ENCODE results near the gene LIN37. TPM values are rescaled to one million over a fixed set of nuclear protein-coding genes. Genes with fewer than 3 reads are reported as not detected.

The LIN37 gene
- total RNA-seq, 2 donors from 2014 or later: 8.9 to 13.6 TPM

- H3K4me3 ChIP-seq: no peak overlapping the region
- no peaks in the 10 kb centered on the region for H3K27me3 ChIP-seq
- no peak overlapping the region for H3K27ac ChIP-seq
- no peak for DNase-seq (ENCODE audit: low spot score)
- no peaks in the 10 kb centered on the region for H3K9me3 ChIP-seq
- H3K4me1 ChIP-seq: no peaks in the 10 kb centered on the region
- peaks cover 89% of the 10 kb centered on the region for H3K36me3 ChIP-seq
- no peak for TF ChIP-seq CTCF (IDR thresholded peaks at IDR 0.05)
These were observed 19.4 kb upstream of the LIN37 start for GRCh38 chr19:35729021-35729420.

GRCh38 chr19:35729763-35730162 lies 18.6 kb upstream of the LIN37 start:
- peaks cover 87% of the 10 kb centered on the region for H3K36me3 ChIP-seq
- H3K9me3 ChIP-seq: no peaks in the 10 kb centered on the region
- H3K4me3 ChIP-seq: no peak overlapping the region
- no peak for TF ChIP-seq CTCF (IDR thresholded peaks at IDR 0.05)
- H3K27me3 ChIP-seq: no peaks in the 10 kb centered on the region
- no peaks in the 10 kb centered on the region for H3K4me1 ChIP-seq
- DNase-seq (ENCODE audit: low spot score): no peak
- no peak overlapping the region for H3K27ac ChIP-seq

GRCh38 chr19:35730326-35730725 lies 18.1 kb upstream of the LIN37 start:
- TF ChIP-seq CTCF (IDR thresholded peaks at IDR 0.05): no peak
- no peak for DNase-seq (ENCODE audit: low spot score)
- no peaks in the 10 kb centered on the region for H3K27me3 ChIP-seq
- H3K9me3 ChIP-seq: no peaks in the 10 kb centered on the region
- no peaks in the 10 kb centered on the region for H3K4me1 ChIP-seq
- H3K36me3 ChIP-seq: peaks cover 87% of the 10 kb centered on the region
- no peak overlapping the region for H3K4me3 ChIP-seq
- no peak overlapping the region for H3K27ac ChIP-seq

GRCh38 chr19:35731353-35731752 lies 17.0 kb upstream of the LIN37 start:
- peaks cover 77% of the 10 kb centered on the region for H3K36me3 ChIP-seq
- H3K4me3 ChIP-seq: no peak overlapping the region
- no peaks in the 10 kb centered on the region for H3K27me3 ChIP-seq
- no peak for DNase-seq (ENCODE audit: low spot score)
- no peak overlapping the region for H3K27ac ChIP-seq
- no peaks in the 10 kb centered on the region for H3K4me1 ChIP-seq
- no peak for TF ChIP-seq CTCF (IDR thresholded peaks at IDR 0.05)
- H3K9me3 ChIP-seq: no peaks in the 10 kb centered on the region

GRCh38 chr19:35731779-35732405 lies 16.5 kb upstream of the LIN37 start:
- H3K36me3 ChIP-seq: peaks cover 76% of the 10 kb centered on the region
- no peak for DNase-seq (ENCODE audit: low spot score)
- H3K27me3 ChIP-seq: no peaks in the 10 kb centered on the region
- H3K9me3 ChIP-seq: no peaks in the 10 kb centered on the region
- no peaks in the 10 kb centered on the region for H3K4me1 ChIP-seq
- no peak overlapping the region for H3K4me3 ChIP-seq
- TF ChIP-seq CTCF (IDR thresholded peaks at IDR 0.05): no peak
- H3K27ac ChIP-seq: no peak overlapping the region

All from right atrium auricular region (tissue), 2 donors.